GM18511 (cell line): ENCODE measurements around the gene SEPTIN2.
"Not testable (repeated sequence)": the region's sequence is repeated elsewhere in the genome, so short reads cannot be mapped to it uniquely, and the experiment has no call there.

Experiments used
- ATAC-seq: cut with Tn5 transposase; IDR thresholded peaks from one replicate; pipeline ENCODE4 v1.9.1; 2021; ENCODE audit warnings: mild to moderate bottlenecking, moderate library complexity; ENCODE audit not compliant: unreplicated experiment

SEPTIN2 gene

GRCh38 chr2:241378816-241379215 lies 63.1 kb downstream of the SEPTIN2 start:
- no peak for ATAC-seq

DNA sequence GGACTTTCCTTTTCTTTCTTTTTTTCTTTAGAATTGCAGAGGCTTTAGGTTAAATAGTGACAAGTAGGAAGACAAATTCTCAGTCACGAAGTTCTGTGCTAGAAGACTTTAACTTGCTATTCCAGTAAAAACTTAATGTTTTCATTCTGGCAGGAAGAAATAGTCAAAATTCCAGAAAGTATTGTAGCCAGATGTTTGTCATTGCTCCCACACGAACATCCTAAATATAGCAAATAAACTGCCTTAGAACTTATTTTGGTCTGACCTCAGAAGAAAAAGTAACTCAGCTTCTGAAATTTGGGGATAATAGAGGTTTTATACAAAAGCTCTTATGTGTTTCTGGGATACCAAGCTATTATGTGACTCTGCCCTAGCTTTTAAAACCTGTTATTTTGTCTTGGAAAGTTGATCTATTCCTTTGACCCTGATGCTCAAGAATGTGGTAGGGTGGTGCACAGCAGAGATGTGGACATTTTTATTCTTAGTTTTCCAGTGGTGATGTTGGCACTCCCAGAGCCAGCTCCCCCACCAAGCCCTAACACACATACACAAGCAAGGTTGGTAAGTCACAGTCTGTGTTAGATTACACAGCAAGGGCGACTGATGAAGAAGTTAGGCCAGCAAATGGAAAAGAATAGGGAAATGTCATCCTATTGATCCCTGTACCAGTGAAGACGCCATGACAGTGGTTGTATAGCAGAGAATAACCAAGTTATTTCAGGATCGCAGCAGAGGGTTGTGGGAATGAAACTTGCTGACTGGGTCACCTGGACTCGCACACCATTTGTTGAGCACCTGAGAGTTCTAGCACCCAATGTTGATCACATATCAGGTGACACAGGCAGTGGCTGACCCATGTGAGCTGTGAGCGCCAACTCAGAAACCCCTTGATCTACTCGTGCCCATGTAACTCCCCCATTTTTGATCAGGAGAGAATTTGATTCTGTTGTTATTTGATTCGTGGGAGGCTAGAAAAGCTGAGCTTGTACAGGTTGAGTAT lies 64.1 kb downstream of the SEPTIN2 start:
- no peak for ATAC-seq

DNA sequence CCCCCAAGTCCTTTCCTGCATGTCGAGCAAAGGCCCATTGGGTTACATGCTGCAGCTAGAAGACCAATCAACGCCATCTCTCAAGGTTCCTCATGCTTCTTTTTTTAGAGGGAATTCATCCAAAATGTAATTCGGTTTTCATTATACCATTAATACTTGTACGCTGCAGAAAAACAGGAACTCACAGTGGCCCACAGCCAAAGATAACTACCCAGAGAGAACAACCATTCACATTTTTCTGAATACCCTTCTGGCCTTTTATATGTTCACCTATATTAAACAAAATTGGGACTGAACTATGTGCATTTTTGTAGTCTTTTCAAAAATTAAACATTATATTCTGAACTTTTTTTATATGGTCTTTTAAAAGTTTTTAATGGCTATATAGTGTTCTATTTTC lies 66.1 kb downstream of the SEPTIN2 start:
- ATAC-seq, result no peak

DNA sequence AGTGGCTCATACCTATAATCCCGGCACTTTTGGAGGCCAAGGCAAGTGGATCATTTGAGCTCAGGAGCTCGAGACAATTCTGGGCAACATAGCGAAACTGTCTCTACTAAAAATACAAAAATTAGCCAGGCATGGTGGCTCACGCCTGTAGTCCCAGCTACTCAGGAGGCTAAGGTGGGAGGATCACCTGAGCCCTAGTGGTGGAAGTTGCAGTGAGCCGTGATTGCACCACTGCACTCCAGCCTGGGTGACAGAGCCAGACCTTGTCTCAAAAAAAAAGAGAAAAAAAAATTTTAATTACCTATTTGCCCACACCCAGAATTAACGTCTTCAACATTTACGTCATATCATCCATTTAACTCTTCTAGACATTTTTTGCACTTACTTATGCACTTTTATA lies 69.7 kb downstream of the SEPTIN2 start:
- ATAC-seq, result not testable (repeated sequence)

GRCh38 chr2:241386519-241386918 lies 70.8 kb downstream of the SEPTIN2 start:
- no peak for ATAC-seq

DNA sequence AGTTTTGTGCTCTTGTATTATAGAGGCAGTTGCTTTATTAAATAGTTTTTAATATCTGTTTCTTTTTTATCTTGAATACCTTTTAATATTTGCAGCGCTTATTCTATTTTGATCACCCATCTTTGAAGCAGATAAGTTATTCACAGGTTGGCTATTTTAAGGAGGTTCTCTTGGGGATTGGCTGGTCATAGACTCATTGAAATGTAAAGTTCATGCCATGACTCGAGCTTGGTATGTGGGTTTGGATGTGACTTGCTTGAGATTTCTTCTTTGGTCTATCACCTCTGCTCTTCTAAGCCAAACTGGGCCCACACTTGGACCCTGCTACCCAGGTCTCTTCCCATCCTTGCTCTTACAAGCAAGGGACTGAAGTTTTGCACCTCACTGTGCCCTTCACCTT lies 74.0 kb downstream of the SEPTIN2 start:
- ATAC-seq, result no peak

GRCh38 chr2:241390301-241391206 lies 74.8 kb downstream of the SEPTIN2 start:
- ATAC-seq, result peak; percentile 49

GRCh38 chr2:241391892-241392665 lies 76.4 kb downstream of the SEPTIN2 start:
- ATAC-seq, result no peak

- ATAC-seq, result not testable (repeated sequence)
These were observed 77.0 kb downstream of the SEPTIN2 start for GRCh38 chr2:241392753-241393152.

GRCh38 chr2:241393524-241394196 lies 77.9 kb downstream of the SEPTIN2 start:
- no peak for ATAC-seq

DNA sequence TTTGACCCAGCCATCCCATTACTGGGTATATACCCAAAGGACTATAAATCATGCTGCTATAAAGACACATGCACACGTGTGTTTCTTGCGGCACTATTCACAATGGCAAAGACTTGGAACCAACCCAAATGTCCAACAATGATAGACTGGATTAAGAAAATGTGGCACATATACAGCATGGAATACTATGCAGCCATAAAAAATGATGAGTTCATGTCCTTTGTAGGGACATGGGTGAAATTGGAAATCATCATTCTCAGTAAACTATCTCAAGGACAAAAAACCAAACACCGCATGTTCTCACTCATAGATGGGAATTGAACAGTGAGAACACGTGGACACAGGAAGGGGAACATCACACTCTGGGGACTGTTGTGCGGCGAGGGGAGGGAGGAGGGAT lies 81.1 kb downstream of the SEPTIN2 start:
- not testable (repeated sequence) for ATAC-seq

DNA sequence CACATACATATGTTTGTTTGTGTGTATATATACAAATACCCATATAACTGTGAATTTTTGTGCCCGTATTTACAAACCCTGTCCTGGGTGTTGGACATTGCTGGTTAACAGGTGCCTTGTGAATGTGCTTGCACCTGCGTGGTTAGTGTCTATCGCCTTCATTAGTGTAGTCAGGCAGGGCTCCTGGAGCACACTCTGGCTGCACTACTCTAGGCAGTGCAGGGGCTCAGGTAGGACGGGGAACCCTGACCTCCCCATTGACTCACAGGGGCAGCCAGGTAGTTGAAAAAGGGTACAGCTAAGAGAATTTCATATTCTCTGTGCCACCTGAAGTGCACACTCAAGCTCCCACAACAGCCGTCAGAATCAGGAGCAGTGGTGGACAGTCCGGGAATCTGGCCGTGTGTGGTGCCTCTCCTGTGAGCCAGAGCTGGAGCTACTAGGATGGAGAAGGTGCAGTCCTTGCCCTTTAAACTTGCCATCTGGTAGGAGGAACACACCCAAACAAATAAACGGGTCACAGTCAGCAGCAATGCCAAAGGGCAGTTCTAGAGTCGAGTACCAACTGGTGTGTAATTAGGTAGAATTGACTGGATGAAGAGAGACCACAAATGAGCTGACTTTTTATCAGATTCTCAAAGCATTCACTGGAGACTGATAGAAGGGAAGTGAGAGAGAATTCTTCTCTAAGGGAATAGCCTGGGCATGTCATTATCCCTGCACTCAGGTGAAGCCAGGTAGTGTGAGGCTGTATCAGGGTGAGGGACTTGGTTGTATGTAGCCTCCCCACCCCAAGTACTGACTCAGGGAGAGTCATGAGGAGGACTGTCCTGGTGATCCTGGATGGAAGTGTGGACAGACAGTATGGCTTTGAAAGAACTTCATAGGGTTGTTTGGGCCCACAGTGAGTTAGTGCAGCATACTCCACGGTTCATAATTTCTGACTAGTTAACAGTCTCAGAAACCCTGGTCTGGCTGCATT lies 84.5 kb downstream of the SEPTIN2 start:
- no peak for ATAC-seq
